Keratinocyte (primary cell): ENCODE results near the gene CYB561. TPM values are rescaled to one million over a fixed set of nuclear protein-coding genes. Genes with fewer than 3 reads are reported as not detected.

ENCODE experiments used
- DNase-seq: peaks from one replicate; pipeline ENCODE4 v3.0.0-alpha.2; 2011; ENCODE audit warnings: low read depth, missing footprints, low spot score
- FAIRE-seq: peaks from 2 replicates; lab custom pipeline; 2011; peaks lifted over from hg19 to GRCh38; lab: Jason Lieb, UNC
- H2AFZ ChIP-seq: 2 replicates; pipeline ENCODE4 v1.6.0; 2012; ENCODE audit warnings: low read length, control low read depth, inconsistent platforms; ENCODE audit not compliant: control insufficient read depth
- H3K27ac ChIP-seq: 2 replicates; pipeline ENCODE4 v1.5.1; 2011; ENCODE audit warnings: low read length; ENCODE audit not compliant: control insufficient read depth, insufficient read depth
- H3K27me3 ChIP-seq: 3 replicates; pipeline ENCODE4 v1.6.0; 2011; ENCODE audit warnings: low read length; ENCODE audit not compliant: control insufficient read depth, insufficient read depth; ENCODE audit errors: extremely low read depth
- H3K36me3 ChIP-seq, 2 experiments: 2 replicates in 1 of 2; 3 replicates in 1 of 2; pipeline ENCODE4 v1.5.1; 2011; ENCODE audit warnings: low read length in 2 of 2, mild to moderate bottlenecking in 1 of 2; ENCODE audit not compliant: control insufficient read depth in 2 of 2, insufficient read depth in 2 of 2; ENCODE audit errors: extremely low read depth in 1 of 2
- H3K4me1 ChIP-seq: 3 replicates; pipeline ENCODE4 v1.5.1; 2011; ENCODE audit warnings: low read length; ENCODE audit not compliant: control insufficient read depth, insufficient read depth; ENCODE audit errors: extremely low read depth
- H3K4me2 ChIP-seq: 3 replicates; pipeline ENCODE4 v1.6.0; 2011; ENCODE audit warnings: low read depth, low read length; ENCODE audit not compliant: control insufficient read depth, insufficient read depth; ENCODE audit errors: extremely low read depth
- H3K4me3 ChIP-seq, 3 experiments: fragments of 200-600 bp in 1 of 3; sonication (generic) in 1 of 3; 2 replicates in 2 of 3; 3 replicates in 1 of 3; pipeline ENCODE4 v1.5.1; 2011 to 2016; ENCODE audit warnings: low read length in 3 of 3, mild to moderate bottlenecking in 3 of 3, control low read depth in 2 of 3, inconsistent platforms in 1 of 3, low read depth in 1 of 3, mixed read lengths in 1 of 3, mixed run types in 1 of 3, moderate library complexity in 1 of 3; ENCODE audit not compliant: control insufficient read depth in 2 of 3, insufficient read depth in 2 of 3; ENCODE audit errors: extremely low read depth in 1 of 3
- H3K79me2 ChIP-seq: 2 replicates; pipeline ENCODE4 v1.6.0; 2012; ENCODE audit warnings: low read length; ENCODE audit not compliant: control insufficient read depth, insufficient read depth
- H3K9ac ChIP-seq: 3 replicates; pipeline ENCODE4 v1.6.0; 2011; ENCODE audit warnings: low read length; ENCODE audit not compliant: control insufficient read depth, insufficient read depth; ENCODE audit errors: extremely low read depth
- H3K9me1 ChIP-seq: 3 replicates; pipeline ENCODE4 v1.6.0; 2011; ENCODE audit warnings: low read length; ENCODE audit not compliant: control insufficient read depth, insufficient read depth; ENCODE audit errors: extremely low read depth
- H3K9me3 ChIP-seq: 2 replicates; pipeline ENCODE4 v1.5.1; 2012; ENCODE audit warnings: low read depth, low read length; ENCODE audit not compliant: control insufficient read depth
- H4K20me1 ChIP-seq: 3 replicates; pipeline ENCODE4 v1.6.0; 2011; ENCODE audit warnings: low read length; ENCODE audit not compliant: control insufficient read depth, insufficient read depth; ENCODE audit errors: extremely low read depth
- EZH2 ChIP-seq: IDR thresholded peaks from one replicate; pipeline ENCODE4 v1.6.1; 2012; ENCODE audit warnings: inconsistent platforms, mild to moderate bottlenecking, low read length, moderate library complexity
- dilution Hi-C: fragments of 300-500 bp; cut with MboI; formaldehyde crosslinking; loops from one replicate; pipeline ENCODE4 v1.7.0; 2020; ENCODE audit warnings: low sequenced_read_pairs; ENCODE audit not compliant: extremely low pct_ligation_motif_present
- polyA plus RNA-seq, 5 experiments: library from polyadenylated mRNA; depleted of rRNA in 3 of 5; stranded (reverse) in 3 of 5; stranded (forward) in 1 of 5; unstranded in 1 of 5; fragments of >200 nt; gene quantifications; 1 replicate in 1 of 5; 2 replicates in 3 of 5; 3 replicates in 1 of 5; pipeline versions ENCODE4 v1.2.1 to v1.2.3, GENCODE V29; 2011 to 2012; ENCODE audit warnings: missing spikeins in 2 of 5, low read depth in 1 of 5, low replicate concordance in 1 of 5
- TF ChIP-seq, protein P1 (sequence below), 3 experiments: IDR thresholded peaks in 1 of 3; conservative IDR thresholded peaks in 1 of 3; optimal IDR thresholded peaks in 1 of 3; 2 replicates in 2 of 3; 3 replicates in 1 of 3; pipeline versions ENCODE3 to v1.5.1; 2011; ENCODE audit warnings: low read length in 3 of 3, mild to moderate bottlenecking in 3 of 3, moderate library complexity in 2 of 3, control low read depth in 1 of 3, inconsistent platforms in 1 of 3; ENCODE audit not compliant: insufficient read depth in 2 of 3; ENCODE audit errors: extremely low read depth in 1 of 3

Gene CYB561
- polyA plus RNA-seq, 1 donor (not counting 4 experiments of a cell fraction or from before 2014, with no cell fraction given): 14.4 TPM

GRCh38 chr17:63440127-63440769 lies 5.9 kb downstream of the CYB561 start:
- dilution Hi-C loops: no loop called here
- no peak overlapping the region for H3K4me3 ChIP-seq
- peaks cover 9% of the 10 kb centered on the region for H3K4me1 ChIP-seq
- no peak overlapping the region for H3K4me2 ChIP-seq
- no peak for DNase-seq
- FAIRE-seq: no peak
- peaks cover 0 to 3% of the 10 kb centered on the region in 2 experiments for H3K36me3 ChIP-seq
- no peaks in the 10 kb centered on the region for H3K27me3 ChIP-seq
- H3K79me2 ChIP-seq: no peaks in the 10 kb centered on the region
- no peak overlapping the region for H3K9ac ChIP-seq
- H2AFZ ChIP-seq: no peak overlapping the region
- no peak overlapping the region for H3K27ac ChIP-seq
- H4K20me1 ChIP-seq: no peaks in the 10 kb centered on the region
- H3K9me3 ChIP-seq: no peaks in the 10 kb centered on the region
- no peaks in the 10 kb centered on the region for H3K9me1 ChIP-seq
- TF ChIP-seq EZH2: no peak
- TF ChIP-seq, protein P1, sequence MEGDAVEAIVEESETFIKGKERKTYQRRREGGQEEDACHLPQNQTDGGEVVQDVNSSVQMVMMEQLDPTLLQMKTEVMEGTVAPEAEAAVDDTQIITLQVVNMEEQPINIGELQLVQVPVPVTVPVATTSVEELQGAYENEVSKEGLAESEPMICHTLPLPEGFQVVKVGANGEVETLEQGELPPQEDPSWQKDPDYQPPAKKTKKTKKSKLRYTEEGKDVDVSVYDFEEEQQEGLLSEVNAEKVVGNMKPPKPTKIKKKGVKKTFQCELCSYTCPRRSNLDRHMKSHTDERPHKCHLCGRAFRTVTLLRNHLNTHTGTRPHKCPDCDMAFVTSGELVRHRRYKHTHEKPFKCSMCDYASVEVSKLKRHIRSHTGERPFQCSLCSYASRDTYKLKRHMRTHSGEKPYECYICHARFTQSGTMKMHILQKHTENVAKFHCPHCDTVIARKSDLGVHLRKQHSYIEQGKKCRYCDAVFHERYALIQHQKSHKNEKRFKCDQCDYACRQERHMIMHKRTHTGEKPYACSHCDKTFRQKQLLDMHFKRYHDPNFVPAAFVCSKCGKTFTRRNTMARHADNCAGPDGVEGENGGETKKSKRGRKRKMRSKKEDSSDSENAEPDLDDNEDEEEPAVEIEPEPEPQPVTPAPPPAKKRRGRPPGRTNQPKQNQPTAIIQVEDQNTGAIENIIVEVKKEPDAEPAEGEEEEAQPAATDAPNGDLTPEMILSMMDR (optimal IDR thresholded peaks at IDR 0.05 in 1 of 3, IDR thresholded peaks at IDR 0.05 in 1 of 3, conservative IDR thresholded peaks at IDR 0.05 in 1 of 3; ENCODE audit: extremely low read depth in 1 of 3, insufficient read depth in 2 of 3, low read length in 3 of 3): no peak

DNA sequence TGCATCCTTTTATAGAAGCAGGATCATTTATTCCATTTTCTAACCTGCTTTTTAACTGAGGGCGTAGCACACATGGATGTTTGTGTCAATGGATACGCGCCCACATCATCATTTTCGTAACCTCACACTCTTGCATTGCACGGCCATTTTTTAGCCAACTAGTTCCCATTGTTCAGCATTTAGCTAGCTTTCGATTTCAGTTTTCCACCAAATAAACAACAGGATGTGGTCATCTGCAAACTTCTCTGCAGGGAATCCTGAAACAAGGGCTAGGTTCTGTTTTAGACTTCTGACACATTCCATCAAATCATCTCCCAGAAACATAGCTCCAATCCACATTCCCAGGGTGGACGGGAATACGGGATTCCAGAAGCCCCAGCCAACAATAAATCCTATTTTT lies 6.4 kb downstream of the CYB561 start:
- no peaks in the 10 kb centered on the region for H3K9me3 ChIP-seq
- H3K9me1 ChIP-seq: no peaks in the 10 kb centered on the region
- dilution Hi-C loops: no loop called here
- TF ChIP-seq EZH2: no peak
- TF ChIP-seq, protein P1 (optimal IDR thresholded peaks at IDR 0.05 in 1 of 3, IDR thresholded peaks at IDR 0.05 in 1 of 3, conservative IDR thresholded peaks at IDR 0.05 in 1 of 3; ENCODE audit: extremely low read depth in 1 of 3, insufficient read depth in 2 of 3, low read length in 3 of 3): no peak
- H4K20me1 ChIP-seq: no peaks in the 10 kb centered on the region
- no peaks in the 10 kb centered on the region for H3K79me2 ChIP-seq
- H3K27me3 ChIP-seq: no peaks in the 10 kb centered on the region
- H3K9ac ChIP-seq: no peak overlapping the region
- no peak overlapping the region for H3K4me2 ChIP-seq
- DNase-seq (no peak), FAIRE-seq (no peak)
- H3K4me1 ChIP-seq: peaks cover 12% of the 10 kb centered on the region
- no peak overlapping the region for H3K27ac ChIP-seq
- peaks cover 0 to 7% of the 10 kb centered on the region in 2 experiments for H3K36me3 ChIP-seq
- no peak overlapping the region for H2AFZ ChIP-seq
- no peak overlapping the region for H3K4me3 ChIP-seq
